Panc1 (cell line): Measurements from ENCODE around the gene MTERF4.

Experiments used
- CTCF ChIP-seq: fragments of 450-650 bp; IDR thresholded peaks from 2 replicates; pipeline ENCODE4 v1.5.1; 2017; ENCODE audit warnings: mild to moderate bottlenecking
- POLR2AphosphoS5 ChIP-seq: IDR thresholded peaks from 2 replicates; pipeline ENCODE4 v1.6.1; 2012; ENCODE audit warnings: mild to moderate bottlenecking, low read depth, low read length, moderate library complexity
- REST ChIP-seq, 2 experiments: IDR thresholded peaks; 2 replicates each; pipeline ENCODE4 v1.6.1; 2011 to 2012; ENCODE audit warnings: low read depth in 2 of 2, control low read depth in 1 of 2, low read length in 1 of 2, mild to moderate bottlenecking in 1 of 2, moderate library complexity in 1 of 2; ENCODE audit not compliant: insufficient read depth in 1 of 2
- SIN3A ChIP-seq: IDR thresholded peaks from 2 replicates; pipeline ENCODE4 v1.6.1; 2012; ENCODE audit warnings: low read depth, mild to moderate bottlenecking, low read length, moderate library complexity, borderline replicate concordance; ENCODE audit not compliant: insufficient read depth
- TCF7L2 ChIP-seq: IDR thresholded peaks from 2 replicates; pipeline ENCODE4 v1.6.1; 2011; ENCODE audit warnings: mild to moderate bottlenecking, low read depth, low read length, inconsistent platforms

- no peak for TF ChIP-seq CTCF
- no peak for TF ChIP-seq REST (IDR thresholded peaks at IDR 0.05; ENCODE audit: insufficient read depth in 1 of 2, low read depth in 2 of 2, low read length in 1 of 2)
- no peak for TF ChIP-seq POLR2AphosphoS5
- no peak for TF ChIP-seq TCF7L2
- no peak for TF ChIP-seq SIN3A
These were observed 21.9 kb upstream of the MTERF4 start for GRCh38 chr2:241123816-241124536.
